DOHH2 (cell line): Measurements from ENCODE around the gene ARHGAP8.

ENCODE experiments used
- H3F3A ChIP-seq: fragments of 200-600 bp; sonication (generic), shearing (Covaris generic); 2 replicates; pipeline ENCODE4 v1.6.0; 2016; ENCODE audit warnings: antibody characterized with exemption, mild to moderate bottlenecking; ENCODE audit not compliant: control insufficient read depth, insufficient read depth
- H3K27ac ChIP-seq: fragments of 200-600 bp; sonication (generic); 2 replicates; pipeline ENCODE4 v1.5.1; 2014; ENCODE audit warnings: low read depth, mild to moderate bottlenecking, low read length, moderate library complexity
- H3K27me3 ChIP-seq: fragments of 200-600 bp; sonication (generic); 2 replicates; pipeline ENCODE4 v1.6.1; 2014; ENCODE audit warnings: mild to moderate bottlenecking, low read length, mixed read lengths; ENCODE audit not compliant: control insufficient read depth
- H3K36me3 ChIP-seq: fragments of 200-600 bp; sonication (generic); 2 replicates; pipeline ENCODE4 v1.6.1; 2014; ENCODE audit warnings: mild to moderate bottlenecking, low read length, moderate library complexity, mixed read lengths; ENCODE audit not compliant: control insufficient read depth
- H3K4me1 ChIP-seq: fragments of 200-600 bp; sonication (generic); 2 replicates; pipeline ENCODE4 v1.6.1; 2014; ENCODE audit warnings: mild to moderate bottlenecking, low read length, mixed read lengths; ENCODE audit not compliant: control insufficient read depth
- H3K4me2 ChIP-seq: fragments of 200-600 bp; sonication (generic); 2 replicates; pipeline ENCODE4 v1.6.0; 2014; ENCODE audit warnings: mild to moderate bottlenecking, low read length, moderate library complexity
- H3K4me3 ChIP-seq: fragments of 200-600 bp; sonication (generic); 2 replicates; pipeline ENCODE4 v1.5.1; 2014; ENCODE audit warnings: mild to moderate bottlenecking, low read length, mixed read lengths
- H3K79me2 ChIP-seq: fragments of 200-600 bp; sonication (generic); 2 replicates; pipeline ENCODE4 v1.6.1; 2014; ENCODE audit warnings: mild to moderate bottlenecking, low read length, mixed read lengths; ENCODE audit not compliant: control insufficient read depth
- H3K9me2 ChIP-seq: fragments of 200-600 bp; sonication (generic); replicated peaks from 2 replicates; pipeline ENCODE4 v1.6.1; 2014; ENCODE audit warnings: mild to moderate bottlenecking, low read length, mixed read lengths; ENCODE audit not compliant: control insufficient read depth
- H3K9me3 ChIP-seq: fragments of 200-600 bp; sonication (generic); 2 replicates; pipeline ENCODE4 v1.6.1; 2014; ENCODE audit warnings: antibody characterized with exemption, low read length, mixed read lengths; ENCODE audit not compliant: control insufficient read depth, insufficient read depth
- H4K20me1 ChIP-seq: fragments of 200-600 bp; sonication (generic); 2 replicates; pipeline ENCODE4 v1.6.0; 2014; ENCODE audit warnings: low read depth, mild to moderate bottlenecking, antibody characterized with exemption, low read length, moderate library complexity; ENCODE audit not compliant: control insufficient read depth, insufficient read depth
- CTCF ChIP-seq: fragments of 200-600 bp; sonication (generic); IDR thresholded peaks from one replicate; pipeline ENCODE4 v1.5.1; 2014; ENCODE audit warnings: antibody characterized with exemption, mild to moderate bottlenecking, low read depth, low read length; ENCODE audit not compliant: poor library complexity, severe bottlenecking
- EZH2phosphoT487 ChIP-seq: fragments of 200-600 bp; sonication (generic); IDR thresholded peaks from 2 replicates; pipeline ENCODE4 v1.6.1; 2017; ENCODE audit warnings: borderline replicate concordance, mild to moderate bottlenecking, antibody characterized with exemption, low read length, moderate library complexity, mixed read lengths

ARHGAP8 gene

DNA sequence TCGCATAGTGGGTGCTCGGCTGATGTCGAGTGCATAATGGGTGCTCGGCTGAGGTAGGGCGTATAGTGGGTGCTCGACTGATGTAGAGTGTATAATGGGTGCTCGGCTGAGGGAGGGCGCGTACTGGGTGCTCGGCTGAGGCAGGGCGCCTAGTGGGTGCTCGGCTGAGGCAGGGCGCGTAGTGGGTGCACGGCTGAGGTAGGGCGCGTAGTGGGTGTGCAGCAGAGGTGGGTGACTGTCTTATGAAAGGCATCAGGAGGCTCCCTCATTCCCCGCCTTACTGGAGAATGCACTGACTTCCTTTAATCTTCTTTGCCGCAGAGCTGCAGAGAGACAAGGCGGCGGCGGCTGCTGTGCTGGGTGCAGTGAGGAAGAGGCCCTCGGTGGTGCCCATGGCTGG is 33.8 kb downstream of the ARHGAP8 start:
- no peaks in the 10 kb centered on the region for H3K4me1 ChIP-seq
- no peaks in the 10 kb centered on the region for H3K36me3 ChIP-seq
- no peak overlapping the region for H3K4me2 ChIP-seq
- H3K79me2 ChIP-seq = no peaks in the 10 kb centered on the region
- H4K20me1 ChIP-seq = no peaks in the 10 kb centered on the region
- no peaks in the 10 kb centered on the region for H3K9me3 ChIP-seq
- TF ChIP-seq EZH2phosphoT487 (no peak), CTCF (no peak)
- H3K27ac ChIP-seq = no peak overlapping the region
- no peaks in the 10 kb centered on the region for H3F3A ChIP-seq
- H3K9me2 ChIP-seq = no peaks in the 10 kb centered on the region
- H3K27me3 ChIP-seq = no peaks in the 10 kb centered on the region
- H3K4me3 ChIP-seq = no peak overlapping the region

GRCh38 chr22:44786610-44787009 is 34.2 kb downstream of the ARHGAP8 start:
- Histone ChIP-seq H3K36me3 (no peaks in the 10 kb centered on the region), H3K4me1 (no peaks in the 10 kb centered on the region), H3K4me2 (no peak overlapping the region), H3F3A (no peaks in the 10 kb centered on the region), H3K27me3 (no peaks in the 10 kb centered on the region), H3K27ac (no peak overlapping the region), H3K9me2 (no peaks in the 10 kb centered on the region), H3K79me2 (no peaks in the 10 kb centered on the region), H3K4me3 (no peak overlapping the region), H3K9me3 (no peaks in the 10 kb centered on the region), H4K20me1 (no peaks in the 10 kb centered on the region)
- no peak for TF ChIP-seq CTCF
- TF ChIP-seq EZH2phosphoT487 = no peak

DNA sequence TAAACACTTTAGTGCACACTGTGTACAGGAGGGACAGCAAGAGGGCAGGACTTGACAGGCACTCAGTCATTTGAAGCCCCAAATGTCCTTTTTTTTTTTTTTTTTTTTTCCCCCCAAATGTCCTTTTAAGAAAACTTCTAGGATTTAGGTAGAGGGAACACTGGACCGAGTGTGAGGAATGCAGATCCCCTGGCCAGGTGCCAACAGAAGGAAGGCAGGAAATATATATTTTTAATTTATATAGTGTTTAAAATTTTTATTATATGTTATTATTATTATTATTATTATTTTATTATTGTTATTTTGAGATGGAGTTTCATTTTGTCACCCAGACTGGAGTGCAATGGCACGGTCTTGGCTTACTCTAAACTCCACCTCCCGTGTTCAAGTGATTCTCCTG is 35.5 kb downstream of the ARHGAP8 start:
- TF ChIP-seq EZH2phosphoT487 (no peak), CTCF (no peak)
- no peaks in the 10 kb centered on the region for H3K27me3 ChIP-seq
- no peaks in the 10 kb centered on the region for H3K4me1 ChIP-seq

GRCh38 chr22:44793106-44793505 is 40.7 kb downstream of the ARHGAP8 start:
- Histone ChIP-seq H3K4me3 (no peak overlapping the region), H3K36me3 (no peaks in the 10 kb centered on the region), H3K79me2 (no peaks in the 10 kb centered on the region), H3K4me1 (no peaks in the 10 kb centered on the region), H3K27me3 (no peaks in the 10 kb centered on the region), H3K4me2 (no peak overlapping the region), H3F3A (no peaks in the 10 kb centered on the region), H4K20me1 (no peaks in the 10 kb centered on the region), H3K9me3 (no peaks in the 10 kb centered on the region), H3K9me2 (no peaks in the 10 kb centered on the region), H3K27ac (no peak overlapping the region)
- TF ChIP-seq CTCF (no peak), EZH2phosphoT487 (no peak)

More for the DNA sequence above, 35.5 kb downstream of the ARHGAP8 start:
- Histone ChIP-seq H3K79me2 (no peaks in the 10 kb centered on the region), H3K36me3 (no peaks in the 10 kb centered on the region), H3K9me3 (no peaks in the 10 kb centered on the region), H4K20me1 (no peaks in the 10 kb centered on the region), H3K27ac (no peak overlapping the region), H3K4me2 (no peak overlapping the region), H3K9me2 (no peaks in the 10 kb centered on the region), H3F3A (no peaks in the 10 kb centered on the region), H3K4me3 (no peak overlapping the region)
